SU-DHL-6 (cell line): Measurements from ENCODE around the gene MAL.

ENCODE experiments used
- EZH2phosphoT487 ChIP-seq: fragments of 200-600 bp; sonication (generic), shearing (Covaris generic); conservative IDR thresholded peaks from 2 replicates; pipeline ENCODE4 v1.6.1; 2018; ENCODE audit warnings: mild to moderate bottlenecking, antibody characterized with exemption, low read length, moderate library complexity, mixed read lengths
- TF ChIP-seq, protein P1 (sequence below): fragments of 200-600 bp; sonication (generic); IDR thresholded peaks from one replicate; pipeline ENCODE4 v1.5.1; 2017; ENCODE audit warnings: antibody characterized with exemption, mild to moderate bottlenecking, low read length, moderate library complexity; ENCODE audit not compliant: insufficient read depth, poor library complexity, severe bottlenecking

DNA sequence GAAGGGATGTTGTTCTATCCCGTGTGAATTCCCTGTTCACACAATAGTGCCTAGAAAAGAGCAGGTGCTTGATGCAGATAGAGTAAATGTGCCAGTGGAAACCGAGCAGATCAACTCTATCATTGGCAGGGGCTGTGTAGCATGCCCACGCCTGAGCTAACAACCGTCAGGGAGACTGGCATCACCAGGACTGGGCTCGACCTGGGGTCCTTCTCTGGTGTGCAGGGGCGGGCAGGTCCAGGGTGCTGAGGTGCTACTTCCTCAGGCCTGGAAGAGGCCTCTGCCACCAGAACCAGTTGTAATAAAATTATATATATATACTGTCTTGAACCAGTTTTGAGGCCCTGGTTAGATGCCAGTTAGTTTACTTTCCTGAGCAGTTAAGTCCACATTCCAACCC, 11.8 kb upstream of the MAL start:
- TF ChIP-seq, protein P1, sequence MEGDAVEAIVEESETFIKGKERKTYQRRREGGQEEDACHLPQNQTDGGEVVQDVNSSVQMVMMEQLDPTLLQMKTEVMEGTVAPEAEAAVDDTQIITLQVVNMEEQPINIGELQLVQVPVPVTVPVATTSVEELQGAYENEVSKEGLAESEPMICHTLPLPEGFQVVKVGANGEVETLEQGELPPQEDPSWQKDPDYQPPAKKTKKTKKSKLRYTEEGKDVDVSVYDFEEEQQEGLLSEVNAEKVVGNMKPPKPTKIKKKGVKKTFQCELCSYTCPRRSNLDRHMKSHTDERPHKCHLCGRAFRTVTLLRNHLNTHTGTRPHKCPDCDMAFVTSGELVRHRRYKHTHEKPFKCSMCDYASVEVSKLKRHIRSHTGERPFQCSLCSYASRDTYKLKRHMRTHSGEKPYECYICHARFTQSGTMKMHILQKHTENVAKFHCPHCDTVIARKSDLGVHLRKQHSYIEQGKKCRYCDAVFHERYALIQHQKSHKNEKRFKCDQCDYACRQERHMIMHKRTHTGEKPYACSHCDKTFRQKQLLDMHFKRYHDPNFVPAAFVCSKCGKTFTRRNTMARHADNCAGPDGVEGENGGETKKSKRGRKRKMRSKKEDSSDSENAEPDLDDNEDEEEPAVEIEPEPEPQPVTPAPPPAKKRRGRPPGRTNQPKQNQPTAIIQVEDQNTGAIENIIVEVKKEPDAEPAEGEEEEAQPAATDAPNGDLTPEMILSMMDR, result no peak
- TF ChIP-seq EZH2phosphoT487, result no peak
